Fibroblast of gingiva (primary cell): Measurements from ENCODE around the gene ATAD3A.
"Not testable (repeated sequence)": the region's sequence is repeated elsewhere in the genome, so short reads cannot be mapped to it uniquely, and the experiment has no call there.

Experiments used
- DNase-seq: peaks from one replicate; pipeline ENCODE4 v3.0.0-alpha.2; 2011; ENCODE audit warnings: low read depth

The ATAD3A gene

DNA sequence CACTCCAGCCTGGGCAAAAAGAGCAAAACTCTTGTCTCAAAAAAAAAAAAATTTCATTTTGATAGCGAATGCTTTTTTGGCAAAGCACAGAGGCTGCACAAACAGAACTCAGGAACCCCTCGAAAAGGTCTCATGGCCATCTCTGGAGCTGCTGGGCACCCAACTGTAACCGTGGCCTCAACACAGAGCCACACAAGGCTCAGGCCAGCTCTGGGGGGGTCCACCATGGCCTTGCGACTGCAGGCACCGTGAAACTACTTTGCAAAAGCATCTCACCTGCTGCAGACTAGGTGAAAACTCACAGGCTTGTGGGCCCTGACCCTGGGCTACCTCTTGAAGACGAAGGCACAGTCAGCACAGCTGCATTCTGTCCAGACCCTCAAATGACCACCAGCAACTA lies 44.5 kb downstream of the ATAD3A start:
- no peak for DNase-seq

DNA sequence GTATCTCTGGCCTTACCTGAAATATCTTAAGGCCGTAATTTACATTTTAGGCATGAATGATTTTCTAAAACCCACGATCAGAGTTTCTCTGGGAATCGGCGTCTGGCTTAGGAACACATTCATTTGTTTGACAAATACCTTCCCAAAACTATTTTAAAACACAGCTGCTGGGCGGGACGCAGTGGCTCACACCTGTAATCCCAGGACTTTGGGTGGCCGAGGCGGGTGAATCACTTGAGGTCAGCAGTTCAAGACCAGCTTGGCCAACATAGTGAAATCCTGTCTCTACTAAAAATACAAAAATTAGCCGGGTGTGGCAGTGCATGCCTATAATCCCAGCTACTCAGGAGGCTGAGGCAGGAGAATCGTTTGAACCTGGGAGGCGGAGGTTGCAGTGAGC lies 45.0 kb downstream of the ATAD3A start:
- DNase-seq, result not testable (repeated sequence)

- DNase-seq, result not testable (repeated sequence)
Observed at GRCh38 chr1:1557688-1558087, 45.7 kb downstream of the ATAD3A start.

- no peak for DNase-seq
Observed at GRCh38 chr1:1558591-1558990, 46.6 kb downstream of the ATAD3A start.

GRCh38 chr1:1559066-1559465 lies 47.1 kb downstream of the ATAD3A start:
- no peak for DNase-seq

GRCh38 chr1:1560178-1560577 lies 48.2 kb downstream of the ATAD3A start:
- no peak for DNase-seq

GRCh38 chr1:1561801-1562470 lies 50.0 kb downstream of the ATAD3A start:
- no peak for DNase-seq

GRCh38 chr1:1562556-1563195 lies 50.7 kb downstream of the ATAD3A start:
- no peak for DNase-seq

DNA sequence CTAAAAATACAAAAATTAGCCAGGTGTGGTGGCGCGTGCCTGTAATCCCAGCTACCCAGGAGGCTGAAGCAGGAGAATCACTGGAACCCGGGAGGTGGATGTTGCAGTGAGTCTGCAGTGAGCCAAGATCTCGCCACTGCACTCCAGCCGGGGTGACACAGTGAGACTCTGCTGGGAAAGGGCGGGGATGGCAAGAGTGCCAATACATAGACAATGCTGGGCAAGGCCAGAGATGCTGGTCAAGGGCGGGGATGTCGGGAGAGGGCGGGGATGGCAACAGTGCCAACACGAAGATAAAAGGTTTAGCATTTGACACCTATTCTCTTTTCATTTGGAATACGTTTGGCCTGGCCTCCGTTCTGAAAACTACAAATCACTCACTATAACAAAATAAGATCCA lies 51.7 kb downstream of the ATAD3A start:
- DNase-seq, result no peak

DNA sequence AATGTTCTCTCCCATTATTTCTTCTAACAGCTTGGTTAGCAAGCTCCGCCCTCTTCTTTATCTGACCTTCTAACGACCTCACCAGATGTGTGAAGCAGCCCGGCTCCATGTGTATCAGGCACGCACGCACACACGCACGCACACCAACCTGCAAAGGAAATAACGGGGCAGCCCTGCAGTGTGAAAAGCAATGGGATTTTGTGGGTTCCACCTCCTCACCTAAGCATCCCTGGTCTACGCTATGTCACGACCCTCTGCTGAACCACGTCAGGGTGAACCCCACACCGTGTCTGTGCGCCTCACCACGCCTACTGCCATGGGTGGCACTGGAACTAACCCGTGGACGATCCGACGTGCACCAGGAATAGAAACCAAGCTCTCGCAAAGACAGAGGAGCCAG lies 52.3 kb downstream of the ATAD3A start:
- DNase-seq, result no peak

DNA sequence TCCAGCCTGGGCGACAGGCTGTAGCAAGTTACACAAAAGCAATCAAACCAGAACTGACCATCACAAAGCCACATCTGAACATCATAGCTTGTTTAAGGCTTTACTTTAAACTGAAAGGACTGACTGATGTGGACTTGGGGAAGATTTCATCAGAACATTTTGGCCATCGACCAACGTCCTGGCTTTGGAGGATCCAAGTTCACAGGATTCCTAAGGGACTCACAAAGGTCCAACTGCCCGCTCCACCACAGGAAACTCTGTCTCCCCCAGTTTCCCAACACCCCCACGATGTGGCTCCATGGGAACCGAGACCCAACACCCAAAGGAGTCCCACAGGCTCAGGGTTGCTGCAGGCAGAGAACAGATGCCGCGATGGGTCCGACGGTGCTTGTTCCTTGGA lies 53.4 kb downstream of the ATAD3A start:
- no peak for DNase-seq

DNA sequence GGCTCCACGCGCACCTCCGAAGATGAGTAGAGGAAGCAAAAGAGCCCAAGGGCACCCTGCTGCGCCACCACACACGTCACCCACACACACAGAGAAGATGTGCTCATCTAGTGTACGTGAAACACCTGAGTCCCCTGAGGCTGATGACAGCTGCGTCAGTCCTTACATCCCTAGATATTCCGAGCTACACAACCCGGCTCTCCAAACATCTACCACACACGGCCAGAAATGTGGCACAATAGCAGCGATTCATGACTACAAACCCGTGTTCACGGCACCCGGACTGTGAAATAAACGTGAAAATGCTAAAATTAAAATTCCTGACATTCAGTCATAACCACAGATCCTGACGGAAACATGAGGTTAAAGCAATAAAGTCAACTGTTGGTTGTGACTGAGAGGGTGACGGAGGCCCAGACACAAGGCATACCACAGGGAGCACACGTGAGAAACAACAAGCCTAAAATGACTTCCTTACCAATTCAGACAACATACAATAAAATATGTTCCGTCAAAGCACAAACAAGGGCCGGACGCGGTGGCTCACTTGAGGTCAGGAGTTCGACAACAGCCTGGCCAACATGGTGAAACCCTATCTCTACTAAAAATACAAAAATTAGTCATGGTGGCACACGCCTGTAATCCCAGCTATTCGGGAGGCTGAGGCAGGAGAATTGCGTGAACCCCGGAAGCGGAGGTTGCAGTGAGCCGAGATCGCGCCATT lies 55.4 kb downstream of the ATAD3A start:
- no peak for DNase-seq

- DNase-seq, result no peak
Observed at GRCh38 chr1:1567891-1568291, 55.9 kb downstream of the ATAD3A start.

GRCh38 chr1:1569341-1569740 lies 57.4 kb downstream of the ATAD3A start:
- no peak for DNase-seq

DNA sequence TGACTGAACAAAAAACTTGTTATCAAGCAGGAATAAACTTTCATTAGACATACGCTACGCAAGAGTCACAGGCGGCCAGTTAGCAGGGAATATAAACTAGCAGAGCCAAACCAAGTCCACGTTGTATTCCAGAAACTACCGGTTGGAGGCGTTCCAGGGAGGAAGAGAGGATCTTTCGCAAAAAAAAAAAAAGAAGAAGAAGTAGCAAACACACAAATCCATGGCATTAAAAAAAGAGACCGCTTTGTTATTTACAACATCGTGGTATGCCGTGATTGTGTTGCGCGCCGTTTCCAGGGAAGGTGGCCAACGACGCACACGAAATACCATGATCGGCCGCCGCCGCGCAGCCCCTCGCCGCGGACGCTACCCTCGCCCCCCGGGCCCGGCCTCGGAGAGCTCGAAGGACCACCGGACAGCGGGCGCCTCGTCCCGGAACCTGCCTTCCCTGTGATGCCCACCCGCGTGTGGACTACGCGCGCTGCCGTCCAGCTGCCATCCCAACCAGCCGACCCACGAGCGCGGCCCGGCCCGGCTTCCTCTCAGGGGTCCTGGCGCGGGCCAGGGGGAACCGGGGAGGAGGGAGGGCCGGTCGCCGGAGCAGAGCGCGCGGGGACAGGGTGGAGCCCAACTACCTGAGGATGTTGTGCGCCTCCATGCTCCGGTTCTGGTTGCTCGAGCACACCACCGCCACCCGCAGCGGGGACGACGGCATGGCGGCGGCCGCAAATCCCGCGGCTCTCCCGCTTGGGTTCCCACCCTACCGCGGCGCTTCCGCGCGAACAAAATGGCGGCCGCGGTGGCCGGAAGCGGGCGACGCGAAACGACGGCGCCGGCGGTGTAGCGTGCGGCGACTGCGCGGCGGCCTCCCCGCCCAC lies 62.1 kb downstream of the ATAD3A start:
- DNase-seq, result peak; percentile 62

DNA sequence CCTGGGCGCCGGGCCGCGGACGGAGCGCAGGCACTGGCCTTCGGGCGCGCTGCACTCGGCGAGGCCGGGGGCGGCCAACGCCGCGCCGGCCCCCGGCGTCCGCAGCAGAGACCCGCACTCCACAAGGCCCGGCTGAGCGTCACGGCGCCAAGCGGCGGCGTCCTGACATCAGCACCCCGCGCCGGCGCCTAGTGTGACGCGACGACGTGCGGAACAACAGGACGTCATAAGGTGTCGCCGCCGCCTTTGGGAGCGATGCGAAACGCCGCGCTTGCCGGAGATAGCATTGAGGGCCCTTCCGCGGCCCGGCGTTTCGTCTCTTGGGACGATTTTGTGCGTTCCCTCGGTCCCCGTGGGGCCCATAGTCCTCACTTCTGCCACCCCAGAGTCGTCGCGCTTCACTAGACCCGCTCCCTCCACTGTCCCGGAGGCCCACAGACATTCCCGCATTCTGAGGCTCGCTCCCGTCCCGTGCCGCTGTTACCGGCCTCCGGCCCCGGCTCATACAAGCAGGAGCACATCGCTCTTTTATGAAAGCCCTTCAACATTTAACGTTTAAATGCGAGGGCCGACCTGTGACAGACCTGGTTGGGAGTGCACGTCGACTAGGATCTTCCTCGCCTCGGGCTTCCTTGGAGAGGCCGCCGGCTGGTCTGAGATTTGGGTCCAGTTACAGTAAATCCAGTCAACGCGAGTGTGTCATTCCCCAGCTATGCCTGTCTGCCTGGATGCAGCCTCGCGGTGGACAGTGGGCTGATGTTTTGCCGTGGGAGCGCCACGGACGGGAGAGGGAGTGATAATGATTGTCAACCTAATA lies 63.0 kb downstream of the ATAD3A start, which contains the start of gene SSU72:
SSU72 (minus strand) TSS at position 143 of the 817 bp plus-strand sequence. CDS start 306 bp downstream, outside the sequence.
- DNase-seq, result peak; percentile 92

GRCh38 chr1:1577367-1578011 lies 65.5 kb downstream of the ATAD3A start:
- no peak for DNase-seq

GRCh38 chr1:1578371-1578940 lies 66.5 kb downstream of the ATAD3A start:
- DNase-seq, result no peak

DNA sequence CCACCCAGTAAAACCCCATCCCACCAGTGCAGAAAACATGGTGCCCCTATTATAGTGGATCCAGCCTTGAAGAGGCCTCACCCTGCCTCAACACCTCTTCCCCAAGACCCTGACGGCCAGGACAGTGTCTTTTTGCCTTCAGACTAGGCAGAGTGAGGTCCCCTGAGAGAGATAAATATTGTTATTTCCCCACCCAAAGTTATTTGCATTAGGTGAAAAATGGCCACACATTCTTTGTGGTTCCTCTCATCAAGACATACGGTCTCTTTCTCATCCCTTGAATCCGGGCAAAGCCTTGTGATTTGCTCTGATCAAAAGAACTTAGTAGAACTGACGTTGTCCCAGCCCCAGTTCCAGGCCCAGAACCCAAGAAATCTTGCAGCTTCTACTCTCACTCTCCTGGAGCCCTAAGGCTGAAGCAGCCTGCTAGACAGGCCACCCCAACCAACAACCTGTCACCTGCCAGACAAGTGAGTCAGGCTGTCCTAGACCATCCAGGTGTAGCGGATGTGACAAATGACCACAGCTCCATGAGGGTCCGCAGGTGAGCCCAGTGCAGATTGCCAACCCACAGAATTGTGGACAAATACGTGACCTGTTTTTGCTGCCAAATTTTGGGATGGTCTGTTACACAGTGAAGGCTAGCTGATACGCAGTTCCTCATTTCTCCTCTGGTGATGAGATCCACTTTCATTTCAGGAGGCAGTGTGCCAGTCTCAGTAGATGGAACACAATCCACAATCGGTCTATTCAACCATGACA lies 70.8 kb downstream of the ATAD3A start:
- DNase-seq, result no peak
